ENCODE results near the gene P4HA2. TPM values are rescaled to one million over a fixed set of nuclear protein-coding genes. Genes with fewer than 3 reads are reported as not detected.

P4HA2 gene
- total RNA-seq, 2 experiments from 2014 or later, result 0.32 to 7.2 TPM

DNA sequence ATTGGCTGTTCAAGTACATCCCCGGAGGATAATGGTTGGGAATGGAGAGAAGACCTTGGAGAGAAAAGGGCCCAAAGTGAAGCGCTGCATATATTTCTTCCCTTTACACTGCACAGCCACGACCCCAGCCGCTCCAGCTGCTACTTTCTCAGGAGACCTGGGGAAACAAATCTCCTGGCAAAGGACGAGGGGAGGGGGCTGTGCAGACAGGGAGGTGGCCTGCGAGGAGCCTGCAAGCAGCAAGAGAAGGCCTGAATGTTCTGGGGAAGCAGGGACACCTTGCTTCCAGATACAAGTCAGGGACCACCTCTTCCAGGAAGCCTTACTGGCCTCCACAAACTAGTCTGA lies 29.1 kb upstream of the P4HA2 start:
- H3K4me3 ChIP-seq (ENCODE audit: low read depth, low read length, poor library complexity, severe bottlenecking), result no peak overlapping the region
- no peak overlapping the region for H2AFZ ChIP-seq (ENCODE audit: low read length)
- TF ChIP-seq, protein P1, sequence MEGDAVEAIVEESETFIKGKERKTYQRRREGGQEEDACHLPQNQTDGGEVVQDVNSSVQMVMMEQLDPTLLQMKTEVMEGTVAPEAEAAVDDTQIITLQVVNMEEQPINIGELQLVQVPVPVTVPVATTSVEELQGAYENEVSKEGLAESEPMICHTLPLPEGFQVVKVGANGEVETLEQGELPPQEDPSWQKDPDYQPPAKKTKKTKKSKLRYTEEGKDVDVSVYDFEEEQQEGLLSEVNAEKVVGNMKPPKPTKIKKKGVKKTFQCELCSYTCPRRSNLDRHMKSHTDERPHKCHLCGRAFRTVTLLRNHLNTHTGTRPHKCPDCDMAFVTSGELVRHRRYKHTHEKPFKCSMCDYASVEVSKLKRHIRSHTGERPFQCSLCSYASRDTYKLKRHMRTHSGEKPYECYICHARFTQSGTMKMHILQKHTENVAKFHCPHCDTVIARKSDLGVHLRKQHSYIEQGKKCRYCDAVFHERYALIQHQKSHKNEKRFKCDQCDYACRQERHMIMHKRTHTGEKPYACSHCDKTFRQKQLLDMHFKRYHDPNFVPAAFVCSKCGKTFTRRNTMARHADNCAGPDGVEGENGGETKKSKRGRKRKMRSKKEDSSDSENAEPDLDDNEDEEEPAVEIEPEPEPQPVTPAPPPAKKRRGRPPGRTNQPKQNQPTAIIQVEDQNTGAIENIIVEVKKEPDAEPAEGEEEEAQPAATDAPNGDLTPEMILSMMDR (conservative IDR thresholded peaks at IDR 0.05; ENCODE audit: low read length), result no peak
- TF ChIP-seq EZH2phosphoT487 (IDR thresholded peaks at IDR 0.05; ENCODE audit: borderline replicate concordance, low read depth, low read length), result no peak
- no peak overlapping the region for H3K27ac ChIP-seq (ENCODE audit: low read depth, low read length, poor library complexity, severe bottlenecking)
- DNase-seq (ENCODE audit: low spot score), result no peak
- H3K4me2 ChIP-seq (ENCODE audit: low read length), result no peak overlapping the region
- BruUV-seq (replicated peaks), result no TSS peak
- intact Hi-C loops (cut with micrococcal nuclease; ENCODE audit: unreplicated experiment), result no loop called here
- H3K36me3 ChIP-seq (ENCODE audit: insufficient read depth, low read length), result no peaks in the 10 kb centered on the region
- no peaks in the 10 kb centered on the region for H4K20me1 ChIP-seq (ENCODE audit: insufficient read depth, low read length)
- ChIA-PET POLR2A (no interaction called here), CTCF (ENCODE audit: unreplicated experiment) (no interaction called here)
- H3K9me2 ChIP-seq (ENCODE audit: insufficient read depth, low read length), result no peaks in the 10 kb centered on the region
- no peaks in the 10 kb centered on the region for H3K4me1 ChIP-seq (ENCODE audit: insufficient read depth, low read length, poor library complexity, severe bottlenecking)
- no peaks in the 10 kb centered on the region for H3K79me2 ChIP-seq (ENCODE audit: insufficient read depth, low read depth, low read length)
- no peaks in the 10 kb centered on the region for H3K9me3 ChIP-seq (ENCODE audit: low read length)

- no peak overlapping the region for H2AFZ ChIP-seq (ENCODE audit: low read length)
- no peak for TF ChIP-seq EZH2phosphoT487 (IDR thresholded peaks at IDR 0.05; ENCODE audit: borderline replicate concordance, low read depth, low read length)
- TF ChIP-seq, protein P1 (conservative IDR thresholded peaks at IDR 0.05; ENCODE audit: low read length), result no peak
- H3K79me2 ChIP-seq (ENCODE audit: insufficient read depth, low read depth, low read length), result no peaks in the 10 kb centered on the region
- intact Hi-C loops (cut with micrococcal nuclease; ENCODE audit: unreplicated experiment), result no loop called here
- DNase-seq (ENCODE audit: low spot score), result no peak
- H3K27ac ChIP-seq (ENCODE audit: low read depth, low read length, poor library complexity, severe bottlenecking), result no peak overlapping the region
- H4K20me1 ChIP-seq (ENCODE audit: insufficient read depth, low read length), result no peaks in the 10 kb centered on the region
- CTCF ChIA-PET (ENCODE audit: unreplicated experiment), result interaction anchor here (0.5 kb wide), 1 partner anchor 9 kb away, joined by 3 read pairs; no protein-coding TSS in a partner anchor
- H3K9me2 ChIP-seq (ENCODE audit: insufficient read depth, low read length), result no peaks in the 10 kb centered on the region
- no peak overlapping the region for H3K4me3 ChIP-seq (ENCODE audit: low read depth, low read length, poor library complexity, severe bottlenecking)
- no peaks in the 10 kb centered on the region for H3K9me3 ChIP-seq (ENCODE audit: low read length)
- no peaks in the 10 kb centered on the region for H3K36me3 ChIP-seq (ENCODE audit: insufficient read depth, low read length)
- H3K4me2 ChIP-seq (ENCODE audit: low read length), result no peak overlapping the region
- POLR2A ChIA-PET, result interaction anchor here (0.9 kb wide), 1 partner anchor 10 kb away, joined by 3 read pairs; no protein-coding TSS in a partner anchor
- no TSS peak for BruUV-seq (replicated peaks)
- no peaks in the 10 kb centered on the region for H3K4me1 ChIP-seq (ENCODE audit: insufficient read depth, low read length, poor library complexity, severe bottlenecking)
These were observed 28.6 kb upstream of the P4HA2 start for GRCh38 chr5:132256086-132256782.

DNA sequence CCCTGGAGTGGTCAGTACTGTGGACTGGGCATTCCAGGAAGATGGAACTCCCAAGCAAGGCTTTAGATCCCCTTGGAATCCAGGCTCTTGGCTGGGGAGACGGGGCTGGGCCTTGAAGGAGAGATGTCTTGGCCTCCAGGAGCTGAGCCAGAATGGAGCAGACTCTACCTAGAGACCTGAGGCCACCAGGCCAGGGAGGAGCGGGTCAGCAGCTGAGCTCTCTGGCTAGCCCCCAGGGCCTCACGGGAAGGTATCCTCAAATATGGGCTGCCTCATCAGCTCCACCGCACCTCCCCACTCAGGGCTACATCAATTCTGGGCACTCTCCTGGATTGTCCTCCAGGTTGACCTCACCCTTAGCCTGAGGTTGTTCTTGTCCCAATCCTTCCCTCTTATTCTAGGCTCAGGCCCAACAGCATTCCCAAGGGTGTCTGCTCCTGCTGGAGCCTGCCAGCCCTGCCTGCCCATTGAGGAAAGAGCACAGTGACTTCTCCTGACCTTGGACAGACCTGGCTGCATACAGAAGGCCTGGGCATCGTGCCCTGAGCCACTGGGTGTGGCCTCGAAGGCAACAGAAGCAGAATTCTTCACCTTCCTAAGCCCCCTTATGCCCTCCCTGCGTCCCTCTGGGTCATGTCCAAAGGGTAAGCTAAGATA lies 26.8 kb upstream of the P4HA2 start:
- H3K4me3 ChIP-seq (ENCODE audit: low read depth, low read length, poor library complexity, severe bottlenecking), result no peak overlapping the region
- H3K4me2 ChIP-seq (ENCODE audit: low read length), result no peak overlapping the region
- no peaks in the 10 kb centered on the region for H3K9me3 ChIP-seq (ENCODE audit: low read length)
- no peak for DNase-seq (ENCODE audit: low spot score)
- intact Hi-C loops (cut with micrococcal nuclease; ENCODE audit: unreplicated experiment), result no loop called here
- no peaks in the 10 kb centered on the region for H4K20me1 ChIP-seq (ENCODE audit: insufficient read depth, low read length)
- POLR2A ChIA-PET, result interaction anchor here (0.7 kb wide), 1 partner anchor 133 kb away, joined by 3 read pairs; no protein-coding TSS in a partner anchor
- no peak overlapping the region for H3K27ac ChIP-seq (ENCODE audit: low read depth, low read length, poor library complexity, severe bottlenecking)
- no peaks in the 10 kb centered on the region for H3K79me2 ChIP-seq (ENCODE audit: insufficient read depth, low read depth, low read length)
- no peaks in the 10 kb centered on the region for H3K4me1 ChIP-seq (ENCODE audit: insufficient read depth, low read length, poor library complexity, severe bottlenecking)
- TF ChIP-seq, protein P1 (conservative IDR thresholded peaks at IDR 0.05; ENCODE audit: low read length), result no peak
- TF ChIP-seq EZH2phosphoT487 (IDR thresholded peaks at IDR 0.05; ENCODE audit: borderline replicate concordance, low read depth, low read length), result no peak
- CTCF ChIA-PET (ENCODE audit: unreplicated experiment), result interaction anchor here (0.5 kb wide), 1 partner anchor 19 kb away, joined by 3 read pairs; no protein-coding TSS in a partner anchor
- BruUV-seq (replicated peaks), result no TSS peak
- no peaks in the 10 kb centered on the region for H3K9me2 ChIP-seq (ENCODE audit: insufficient read depth, low read length)
- no peaks in the 10 kb centered on the region for H3K36me3 ChIP-seq (ENCODE audit: insufficient read depth, low read length)
- H2AFZ ChIP-seq (ENCODE audit: low read length), result no peak overlapping the region
